SW 1271 (cell line): Measurements from ENCODE around the gene KPNB1.

Experiments
- DNase-seq, 2 experiments: peaks; one replicate each; lab custom pipeline; 2025; lab: John Stamatoyannopoulos, UW

Gene KPNB1

DNA sequence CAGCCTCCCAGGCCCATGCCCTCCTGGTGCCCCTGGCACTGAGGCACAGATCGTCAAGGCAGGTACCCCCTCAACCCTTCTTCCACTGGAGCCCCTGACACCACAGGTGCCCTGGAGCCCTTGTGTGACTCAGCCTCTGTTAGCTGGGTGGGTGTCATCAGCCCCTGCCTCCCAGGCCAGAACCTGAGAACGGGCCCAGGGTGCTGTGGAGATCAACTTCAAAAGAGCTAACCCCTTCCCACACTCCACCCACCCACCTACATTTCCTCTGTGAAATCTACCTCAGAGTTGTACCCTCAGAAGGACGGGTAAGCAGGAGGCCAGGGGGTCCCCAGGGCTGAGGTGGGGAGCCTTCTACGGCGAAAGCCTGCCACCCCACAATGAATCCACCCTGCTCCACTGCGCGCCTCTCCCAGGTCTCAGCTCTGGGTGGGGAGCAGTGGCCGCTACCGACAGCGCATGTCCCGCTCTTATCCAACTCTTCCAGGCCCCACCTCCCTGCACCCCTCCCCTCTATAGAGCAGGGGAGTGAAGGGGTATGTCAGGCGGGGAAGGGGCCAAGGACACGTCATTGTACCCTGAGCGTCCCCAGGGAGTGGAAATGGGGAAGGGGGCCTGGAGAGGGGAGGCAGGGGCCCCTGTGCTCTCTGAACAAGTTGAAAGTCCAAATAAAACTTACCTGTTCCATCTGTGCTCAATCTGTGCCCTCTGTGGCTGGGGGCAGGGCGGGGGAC, 61.8 kb downstream of the KPNB1 start:
- no peak for DNase-seq

DNA sequence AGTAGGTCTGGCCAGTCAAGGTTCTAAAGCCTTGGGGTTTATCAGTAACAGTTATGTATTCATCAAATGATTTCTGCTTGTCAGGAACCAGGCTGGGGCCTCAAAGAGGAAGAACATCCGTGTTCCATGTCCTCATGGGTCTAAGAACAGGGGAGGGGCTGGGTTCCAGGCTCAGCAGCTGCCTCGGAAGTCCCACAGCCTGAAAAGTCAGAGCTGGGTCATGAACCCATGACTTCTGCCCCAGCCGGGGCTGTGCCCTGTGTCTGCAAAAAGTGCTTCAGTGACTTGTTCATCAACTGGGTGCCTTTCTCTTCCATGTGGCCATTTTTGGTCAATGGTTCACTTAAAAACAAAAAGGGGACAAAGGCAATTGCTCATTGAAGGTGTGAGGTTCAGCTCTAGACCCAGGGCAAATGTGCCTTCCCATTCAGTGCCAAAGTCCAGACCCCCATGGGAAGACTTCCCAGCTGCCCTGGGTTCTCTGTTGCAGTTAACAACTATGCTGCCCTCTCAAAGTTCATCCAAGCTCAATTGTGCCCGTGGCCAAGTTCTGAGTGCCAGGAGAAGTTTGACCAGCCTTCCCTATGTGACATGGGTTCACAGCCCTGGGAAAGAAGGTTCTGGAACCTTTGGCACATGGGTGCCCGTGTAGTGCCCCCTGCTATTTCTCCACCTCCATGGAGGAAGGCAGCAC, 62.8 kb downstream of the KPNB1 start:
- no peak for DNase-seq

DNA sequence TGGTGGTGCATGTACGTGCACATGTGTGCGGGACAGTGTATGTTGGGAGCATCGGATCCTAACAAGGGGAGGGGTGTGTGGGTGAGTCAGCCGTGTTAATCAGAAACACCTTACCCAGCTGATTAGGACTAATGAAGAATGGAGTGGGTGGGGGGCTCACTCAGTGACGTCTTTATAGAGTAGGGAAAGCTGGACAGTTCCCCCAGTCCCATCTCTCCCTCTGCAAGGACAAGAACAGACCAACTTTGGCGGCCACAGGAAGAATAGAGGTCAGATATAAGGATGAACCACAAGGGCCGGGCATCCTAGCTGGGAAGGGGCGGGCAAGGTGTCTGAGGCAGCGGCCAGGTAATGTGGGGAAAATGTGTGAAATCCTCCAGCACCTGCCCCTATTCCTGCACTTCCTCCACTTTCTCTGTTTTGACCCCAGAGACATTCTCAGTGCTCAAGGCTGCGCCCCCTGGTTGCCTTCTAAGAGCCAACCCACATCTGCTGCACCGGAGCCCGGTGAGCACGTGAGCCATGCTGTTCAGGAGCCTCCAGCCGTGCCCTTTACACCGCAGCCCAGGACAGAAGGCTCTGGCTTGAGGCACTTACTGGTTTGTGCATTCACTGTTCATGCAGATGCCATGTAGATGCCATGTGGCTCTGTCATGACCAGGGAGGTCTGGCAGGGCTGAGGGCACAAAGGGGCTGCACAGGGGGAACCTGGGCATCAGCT, 64.4 kb downstream of the KPNB1 start:
- no peak for DNase-seq

DNA sequence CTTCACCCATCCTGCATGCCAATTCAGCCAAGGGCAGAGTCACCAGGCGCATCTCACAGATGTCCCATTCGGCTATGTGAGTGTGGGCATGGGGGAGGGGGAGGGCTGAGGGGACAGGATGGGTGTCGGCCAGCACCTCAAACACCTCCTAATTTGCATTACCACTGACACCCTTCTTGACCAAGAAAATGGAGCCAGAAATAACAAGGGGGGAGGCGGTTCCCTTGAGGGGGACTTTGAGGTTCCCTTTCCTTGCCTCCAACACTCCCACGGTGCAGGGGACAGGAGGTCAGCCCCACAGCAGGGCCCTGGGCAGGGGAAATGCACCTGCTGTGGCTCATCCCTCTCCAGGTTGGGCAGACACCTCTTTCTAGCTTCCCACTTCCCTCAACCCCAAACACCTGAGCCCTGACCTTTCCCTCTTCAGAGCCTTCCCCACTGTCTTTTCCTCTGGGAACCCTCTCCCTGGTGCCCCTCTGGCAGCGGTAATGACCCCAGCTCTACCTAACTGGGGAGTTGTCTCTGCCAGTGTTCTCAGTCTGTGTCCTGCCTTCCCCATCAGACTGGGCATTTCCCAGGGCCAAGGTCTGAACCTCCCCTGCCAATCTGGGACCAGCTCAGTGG, 65.2 kb downstream of the KPNB1 start:
- no peak for DNase-seq

GRCh38 chr17:47715669-47716325, 66.1 kb downstream of the KPNB1 start:
- DNase-seq = no peak

- no peak for DNase-seq
These were observed 66.7 kb downstream of the KPNB1 start for GRCh38 chr17:47716375-47716774.

DNA sequence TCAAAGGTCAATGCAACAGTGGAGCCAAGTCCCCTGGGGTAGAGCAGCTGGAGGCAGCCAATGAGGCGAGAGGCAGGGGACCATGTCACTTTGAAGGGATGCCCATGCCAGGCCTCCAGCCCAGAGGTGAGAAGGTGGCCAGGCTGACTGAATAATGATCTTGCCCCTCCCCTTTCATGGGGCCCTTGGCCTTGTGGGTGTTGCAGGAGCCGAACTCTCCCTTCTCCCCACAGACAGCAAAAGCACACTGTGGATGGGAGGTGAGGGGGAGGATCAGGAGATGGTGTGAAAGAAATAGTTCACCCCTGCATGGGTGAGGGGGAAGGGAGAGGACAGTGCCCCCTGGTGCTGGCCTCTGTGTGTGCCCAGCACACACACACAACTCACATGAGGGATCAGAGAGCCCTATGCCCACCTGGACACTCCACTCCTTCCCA, 67.6 kb downstream of the KPNB1 start:
- DNase-seq = no peak

- DNase-seq = no peak
These were observed 68.4 kb downstream of the KPNB1 start for GRCh38 chr17:47717979-47718621.

DNA sequence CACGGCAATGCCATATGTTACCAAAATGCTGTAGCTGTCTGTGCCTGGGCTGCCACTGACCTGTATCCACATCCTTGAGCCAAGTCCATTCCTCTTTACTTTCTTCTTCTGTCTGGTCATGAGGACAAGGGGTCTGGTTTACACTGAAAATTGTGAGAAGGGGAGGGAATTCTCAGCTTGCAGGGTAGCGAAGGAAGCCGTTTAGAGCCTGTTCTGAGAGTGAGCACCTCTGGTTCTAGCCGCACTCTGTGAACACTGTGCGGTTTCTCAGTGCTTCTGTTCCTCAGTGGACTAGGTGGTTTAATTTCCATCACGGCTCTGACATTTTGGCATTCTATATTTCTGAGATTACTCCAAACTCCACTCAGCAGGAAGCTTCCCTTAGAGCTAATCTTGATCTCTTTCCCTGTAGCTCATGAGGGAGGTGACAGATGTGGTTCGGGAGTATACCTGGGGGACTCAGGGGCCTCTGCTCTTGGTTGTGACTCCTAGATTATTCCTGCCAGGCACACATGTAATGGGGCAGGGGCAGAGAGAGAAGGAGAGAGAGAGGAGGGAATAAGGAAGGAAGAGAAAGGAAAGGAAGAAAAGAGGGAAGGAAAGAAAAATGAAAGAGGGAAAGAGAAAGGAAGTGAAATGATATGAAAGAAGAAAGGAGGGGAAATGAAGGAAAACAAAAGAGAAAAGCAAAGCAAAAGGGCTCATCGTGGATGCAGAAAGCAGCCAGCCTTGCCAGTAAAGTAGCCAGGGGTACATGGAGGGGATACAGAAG, 69.1 kb downstream of the KPNB1 start:
- no peak for DNase-seq

DNA sequence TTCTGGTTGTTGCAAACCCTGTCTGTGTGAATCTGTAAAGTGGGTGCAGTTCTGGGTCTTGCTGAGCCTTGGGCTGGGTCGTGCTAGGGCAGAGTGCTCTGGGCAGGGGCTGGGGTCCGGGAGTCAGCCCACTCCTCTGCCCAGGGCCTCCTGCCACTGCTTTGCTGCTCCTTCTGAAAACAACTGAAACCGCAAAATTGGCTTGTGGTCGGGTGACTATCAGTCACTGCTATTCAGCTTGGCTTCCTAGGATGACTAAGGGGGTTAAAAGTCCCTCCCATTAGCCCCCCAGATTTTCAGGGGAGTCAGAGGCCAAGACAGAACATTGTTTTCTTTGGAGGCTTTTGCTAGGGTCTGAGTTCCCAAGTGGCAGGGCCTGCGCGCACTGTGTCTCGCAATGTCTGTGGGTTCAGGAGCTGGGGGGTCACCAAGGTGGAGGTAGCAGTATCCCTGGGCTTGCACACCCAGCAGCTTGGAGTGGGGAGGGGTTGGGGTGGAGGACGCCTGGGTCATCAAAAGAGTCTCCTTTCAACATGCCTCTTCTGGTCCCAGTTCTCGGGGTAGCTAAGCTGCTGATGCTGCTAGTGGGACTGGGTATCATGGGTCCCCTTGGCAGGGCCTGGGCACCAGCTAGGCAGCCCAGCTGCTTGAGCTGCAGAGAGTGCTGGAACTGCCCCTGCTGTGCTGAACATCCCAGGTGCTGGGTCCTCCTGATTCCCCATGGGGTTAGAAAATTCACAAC, 69.9 kb downstream of the KPNB1 start:
- no peak for DNase-seq

DNA sequence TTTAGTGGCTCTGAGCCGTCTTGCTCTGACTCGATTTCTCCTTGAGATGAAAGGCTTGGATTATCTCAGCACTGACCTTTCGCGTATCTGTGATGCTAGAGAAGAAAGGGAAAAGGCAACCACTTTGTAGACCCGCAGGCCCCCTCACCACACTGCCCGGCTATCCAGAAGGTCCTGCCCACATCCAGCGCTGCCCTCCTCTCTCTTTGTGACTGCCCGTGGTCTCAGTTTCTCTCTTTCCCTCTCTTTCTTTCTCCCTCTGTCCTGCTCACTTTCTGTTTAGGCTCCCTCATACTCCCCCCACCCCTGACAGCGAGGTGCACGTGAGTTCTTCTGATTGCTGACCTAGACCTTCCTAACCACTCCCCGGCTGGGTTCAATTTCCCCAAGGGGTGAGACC, 70.5 kb downstream of the KPNB1 start:
- DNase-seq = no peak

DNA sequence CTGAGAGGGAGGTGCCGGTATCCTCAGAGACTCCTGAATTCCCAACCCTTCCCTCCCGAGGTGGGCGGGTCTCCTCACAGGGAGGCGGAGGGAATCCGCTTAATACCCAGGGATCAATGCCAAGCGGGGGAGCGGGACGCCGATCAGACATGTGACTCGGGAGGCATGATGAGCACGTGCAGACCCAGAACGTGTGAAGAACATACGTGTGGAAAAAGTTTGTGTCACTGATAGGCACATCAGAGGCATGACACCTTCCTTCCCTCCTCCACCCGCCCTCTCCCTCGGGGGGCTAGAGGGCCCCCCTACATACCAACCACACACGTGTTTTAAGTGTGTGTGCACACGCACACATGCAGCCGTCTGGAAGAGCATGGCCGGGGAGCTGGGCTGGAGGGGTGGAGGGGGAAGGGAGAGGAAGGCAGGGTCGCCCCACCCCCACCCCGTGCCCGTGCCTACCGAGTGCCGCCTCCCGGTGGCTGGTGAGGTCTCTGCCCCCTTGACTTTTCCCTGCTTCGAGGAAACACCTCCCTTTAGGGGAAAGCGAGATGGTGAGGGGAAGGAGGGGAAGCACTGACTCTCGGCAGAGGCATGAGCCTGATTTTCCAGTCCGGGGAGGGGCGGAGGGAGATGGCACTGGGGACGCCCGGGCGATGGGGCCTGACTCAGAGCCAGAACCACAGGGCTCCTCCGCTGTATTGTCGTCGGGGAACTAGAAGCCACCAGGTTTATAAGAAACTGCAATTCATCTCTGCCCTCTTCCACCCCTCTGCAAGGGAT, 71.2 kb downstream of the KPNB1 start:
- no peak for DNase-seq

- DNase-seq = no peak
These were observed 72.0 kb downstream of the KPNB1 start for GRCh38 chr17:47721725-47722124.

GRCh38 chr17:47724705-47725104, 75.0 kb downstream of the KPNB1 start:
- no peak for DNase-seq

DNA sequence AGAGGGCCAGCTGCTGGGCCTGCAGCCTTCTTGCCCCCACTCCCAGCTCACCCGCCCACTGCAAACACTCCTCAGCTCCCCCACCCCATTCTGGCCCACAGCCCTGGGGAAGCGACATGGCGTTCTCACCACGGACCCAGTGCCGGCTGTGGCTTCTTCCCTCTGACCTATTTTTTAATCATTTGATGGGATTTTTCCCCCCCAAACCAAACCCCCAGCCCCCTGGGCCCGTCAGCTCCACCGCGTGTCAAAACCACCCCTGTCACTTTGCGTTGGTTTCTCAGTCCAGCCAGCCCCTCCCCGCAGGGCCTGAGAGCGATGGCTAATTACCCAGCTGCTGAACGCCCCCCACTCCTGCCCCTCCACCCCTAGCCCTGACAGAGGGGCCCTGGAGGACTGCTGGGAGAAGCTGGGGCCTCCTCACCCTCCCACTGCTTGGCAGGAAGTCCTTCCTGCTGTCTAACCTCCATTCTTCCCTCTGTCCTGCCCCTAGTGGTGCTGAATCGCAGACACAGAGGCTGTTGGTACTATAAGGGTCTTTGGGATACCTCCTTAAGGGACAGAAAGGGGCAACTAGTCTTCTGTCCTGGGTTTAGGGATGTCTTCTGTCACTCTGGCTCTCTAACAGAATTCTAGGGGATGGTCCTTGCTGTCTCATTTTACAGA, 75.9 kb downstream of the KPNB1 start:
- no peak for DNase-seq

- DNase-seq = no peak
These were observed 77.3 kb downstream of the KPNB1 start for GRCh38 chr17:47726796-47727703.

- DNase-seq = no peak
These were observed 78.0 kb downstream of the KPNB1 start for GRCh38 chr17:47727704-47728036.
